Measurements from ENCODE around the gene RARG.

The RARG gene

GRCh38 chr12:53244337-53244736 is 12.3 kb upstream of the RARG start:
- no peak for TF ChIP-seq CTCF (conservative IDR thresholded peaks at IDR 0.05; ENCODE audit: low read depth, low read length)
- no peak overlapping the region for H3K4me3 ChIP-seq (ENCODE audit: low read depth, low read length)
- no peak for DNase-seq (ENCODE audit: low read depth)

GRCh38 chr12:53241623-53242412 is 9.8 kb upstream of the RARG start:
- no peak for DNase-seq (ENCODE audit: low read depth)
- no peak for TF ChIP-seq CTCF (conservative IDR thresholded peaks at IDR 0.05; ENCODE audit: low read depth, low read length)
- no peak overlapping the region for H3K4me3 ChIP-seq (ENCODE audit: low read depth, low read length)

DNA sequence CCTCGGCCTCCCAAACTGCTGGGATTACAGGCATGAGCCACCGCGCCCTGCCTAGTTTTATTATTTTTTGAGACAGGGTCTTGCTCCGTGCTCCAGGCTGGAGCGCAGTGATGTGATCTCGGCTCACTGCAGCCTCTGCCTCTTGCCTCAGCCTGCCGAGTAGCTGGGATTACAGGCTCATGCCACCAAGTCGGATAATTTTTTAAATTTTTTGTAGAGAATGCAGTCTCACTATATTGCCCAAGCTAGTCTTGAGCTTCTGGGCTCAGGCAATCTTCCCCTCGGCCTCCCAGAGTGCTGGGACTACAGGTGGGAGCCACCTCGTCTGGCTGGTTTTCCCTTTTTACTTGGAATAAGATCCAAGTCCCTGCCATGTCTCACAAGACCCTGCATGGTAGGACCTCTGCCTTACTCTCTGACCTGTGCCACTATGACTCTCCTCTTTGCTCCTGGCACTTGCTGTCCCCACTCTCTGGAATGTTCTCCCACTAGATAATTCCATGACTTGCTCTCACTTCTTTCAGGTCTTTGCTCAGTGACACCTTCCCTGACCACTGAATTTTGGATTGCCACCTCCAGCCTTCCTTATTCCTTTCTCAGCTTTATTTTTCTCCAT is 7.7 kb upstream of the RARG start:
- DNase-seq (ENCODE audit: low read depth), result no peak
- TF ChIP-seq CTCF (conservative IDR thresholded peaks at IDR 0.05; ENCODE audit: low read depth, low read length), result no peak
- no peak overlapping the region for H3K4me3 ChIP-seq (ENCODE audit: low read depth, low read length)

DNA sequence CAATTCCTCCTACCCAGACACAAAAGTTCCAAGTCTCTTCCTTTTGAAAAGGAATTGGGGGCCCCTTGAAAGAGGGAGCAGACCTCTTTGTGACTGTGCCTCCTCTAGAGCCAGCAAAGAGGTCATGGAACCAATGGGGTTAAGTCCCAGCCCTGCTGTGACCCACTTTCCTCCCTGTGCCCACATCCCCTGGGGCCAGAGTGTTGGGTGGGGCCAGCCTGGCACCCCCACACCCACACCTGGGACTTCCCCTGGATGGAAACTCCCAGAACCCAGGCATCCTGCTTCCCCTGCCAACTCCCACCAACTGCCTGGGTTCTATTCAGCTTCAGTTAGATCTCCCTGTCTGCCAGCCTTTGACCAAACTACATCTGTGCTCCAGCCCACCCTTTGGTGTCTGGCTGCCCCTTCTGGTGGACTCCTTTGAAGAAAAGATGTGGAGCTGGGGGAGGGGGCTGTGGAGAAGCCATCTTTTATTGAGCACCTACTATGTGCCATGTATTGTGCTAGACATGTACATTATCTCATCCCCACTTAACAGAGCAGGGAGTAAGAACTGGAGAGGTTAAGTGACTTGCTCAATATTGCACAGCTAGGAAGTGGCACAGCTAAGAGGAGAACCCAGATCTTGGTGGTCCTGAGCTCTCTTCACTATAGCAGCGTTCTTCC is 4.6 kb upstream of the RARG start:
- no peak overlapping the region for H3K4me3 ChIP-seq (ENCODE audit: low read depth, low read length)
- no peak for TF ChIP-seq CTCF (conservative IDR thresholded peaks at IDR 0.05; ENCODE audit: low read depth, low read length)
- no peak for DNase-seq (ENCODE audit: low read depth)

- no peak for DNase-seq (ENCODE audit: low read depth)
- no peak overlapping the region for H3K4me3 ChIP-seq (ENCODE audit: low read depth, low read length)
These were observed 3.9 kb upstream of the RARG start for GRCh38 chr12:53235742-53236442.

DNA sequence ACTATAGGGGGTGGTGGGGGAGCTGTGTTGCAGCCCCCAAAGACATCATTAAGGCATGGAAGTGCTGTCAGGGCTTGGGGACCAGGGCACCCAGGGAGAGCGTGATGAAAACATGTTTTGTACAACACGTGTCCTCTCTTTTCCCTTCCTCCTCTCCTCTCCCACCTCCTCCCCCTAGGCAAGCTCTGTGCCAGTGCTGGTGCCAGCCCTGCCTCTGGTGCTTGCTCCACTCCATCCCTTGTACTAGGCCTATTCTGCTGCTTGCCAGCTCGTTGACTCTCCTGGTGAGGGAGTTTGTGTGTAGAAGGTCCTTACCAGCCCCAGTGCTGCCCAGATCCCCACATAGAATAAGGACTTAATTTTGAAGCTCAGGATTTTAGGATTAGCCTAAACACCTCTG is 3.2 kb upstream of the RARG start:
- TF ChIP-seq CTCF (conservative IDR thresholded peaks at IDR 0.05; ENCODE audit: low read depth, low read length), result no peak
- no peak for DNase-seq (ENCODE audit: low read depth)
- no peak overlapping the region for H3K4me3 ChIP-seq (ENCODE audit: low read depth, low read length)

More at GRCh38 chr12:53235742-53236442, 3.9 kb upstream of the RARG start:
- TF ChIP-seq CTCF (conservative IDR thresholded peaks at IDR 0.05; ENCODE audit: low read depth, low read length), result no peak
